ENCODE measurements around the gene MINDY3. TPM values are rescaled to one million over a fixed set of nuclear protein-coding genes. Genes with fewer than 3 reads are reported as not detected.

The MINDY3 gene
- polyA plus RNA-seq, 1 experiment, result 28.7 TPM

DNA sequence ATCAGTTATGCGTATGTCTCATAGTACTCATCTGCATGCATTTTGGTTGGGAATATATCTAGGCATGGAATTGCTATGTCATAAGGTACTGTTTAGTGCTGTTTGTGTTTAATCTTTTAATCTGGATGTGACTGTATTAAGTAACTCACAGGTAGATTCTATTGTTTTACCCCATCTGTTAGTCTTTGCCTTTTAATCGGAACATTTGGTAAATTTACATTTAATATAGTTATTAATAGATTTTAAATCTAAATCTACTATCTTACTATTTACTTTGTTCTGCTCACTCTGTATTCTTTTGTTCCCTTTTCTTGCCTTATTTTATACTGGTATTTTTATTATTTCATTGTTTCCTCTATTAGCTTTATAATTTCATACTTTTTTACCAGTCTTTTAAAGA, 130.0 kb downstream of the MINDY3 start:
- CTCF ChIA-PET, result interaction anchor here (0.8 kb wide), 1 partner anchor 12 kb away, joined by 3 read pairs; no protein-coding TSS in a partner anchor
- TF ChIP-seq, protein P1, sequence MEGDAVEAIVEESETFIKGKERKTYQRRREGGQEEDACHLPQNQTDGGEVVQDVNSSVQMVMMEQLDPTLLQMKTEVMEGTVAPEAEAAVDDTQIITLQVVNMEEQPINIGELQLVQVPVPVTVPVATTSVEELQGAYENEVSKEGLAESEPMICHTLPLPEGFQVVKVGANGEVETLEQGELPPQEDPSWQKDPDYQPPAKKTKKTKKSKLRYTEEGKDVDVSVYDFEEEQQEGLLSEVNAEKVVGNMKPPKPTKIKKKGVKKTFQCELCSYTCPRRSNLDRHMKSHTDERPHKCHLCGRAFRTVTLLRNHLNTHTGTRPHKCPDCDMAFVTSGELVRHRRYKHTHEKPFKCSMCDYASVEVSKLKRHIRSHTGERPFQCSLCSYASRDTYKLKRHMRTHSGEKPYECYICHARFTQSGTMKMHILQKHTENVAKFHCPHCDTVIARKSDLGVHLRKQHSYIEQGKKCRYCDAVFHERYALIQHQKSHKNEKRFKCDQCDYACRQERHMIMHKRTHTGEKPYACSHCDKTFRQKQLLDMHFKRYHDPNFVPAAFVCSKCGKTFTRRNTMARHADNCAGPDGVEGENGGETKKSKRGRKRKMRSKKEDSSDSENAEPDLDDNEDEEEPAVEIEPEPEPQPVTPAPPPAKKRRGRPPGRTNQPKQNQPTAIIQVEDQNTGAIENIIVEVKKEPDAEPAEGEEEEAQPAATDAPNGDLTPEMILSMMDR (IDR thresholded peaks at IDR 0.05; ENCODE audit: low read depth, low read length), result no peak
- no peak overlapping the region for H3K27ac ChIP-seq (ENCODE audit: low read depth, low read length)
- no peak overlapping the region for H3K4me3 ChIP-seq (ENCODE audit: low read depth, low read length)
- H3K27me3 ChIP-seq (ENCODE audit: control insufficient read depth, insufficient read depth, low read length), result peaks cover 2% of the 10 kb centered on the region
- no peak for DNase-seq (ENCODE audit: low read depth, low spot score)
- H3K9me3 ChIP-seq (ENCODE audit: control insufficient read depth, insufficient read depth, low read length), result no peaks in the 10 kb centered on the region
- POLR2A ChIA-PET, result no interaction called here

DNA sequence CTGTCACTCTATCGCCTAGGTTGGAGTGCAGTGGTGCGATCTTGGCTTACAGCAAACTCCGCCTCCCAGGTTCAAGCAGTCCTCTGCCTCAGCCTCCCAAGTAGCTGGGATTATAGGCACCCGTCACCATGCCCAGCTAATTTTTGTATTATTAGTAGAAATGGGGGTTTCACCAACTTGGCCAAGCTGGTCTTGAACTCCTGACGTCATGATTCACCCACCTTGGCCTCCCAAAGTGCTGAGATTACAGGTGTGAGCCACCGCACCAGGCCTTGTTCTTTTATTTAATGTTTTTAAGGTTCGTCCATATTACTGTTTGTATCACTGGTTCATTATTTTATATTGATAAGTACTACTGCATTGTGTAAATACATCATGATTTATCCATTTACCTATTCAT, 130.4 kb downstream of the MINDY3 start:
- Histone ChIP-seq H3K9me3 (ENCODE audit: control insufficient read depth, insufficient read depth, low read length) (no peaks in the 10 kb centered on the region), H3K27me3 (ENCODE audit: control insufficient read depth, insufficient read depth, low read length) (peaks cover 3% of the 10 kb centered on the region), H3K27ac (ENCODE audit: low read depth, low read length) (no peak overlapping the region), H3K4me3 (ENCODE audit: low read depth, low read length) (no peak overlapping the region)
- no peak for DNase-seq (ENCODE audit: low read depth, low spot score)
- ChIA-PET POLR2A (no interaction called here), CTCF (interaction anchor here (0.7 to 0.8 kb wide), 2 partner anchors 13 to 291 kb away, joined by 3 to 9 read pairs; no protein-coding TSS in a partner anchor)
- TF ChIP-seq, protein P1 (IDR thresholded peaks at IDR 0.05; ENCODE audit: low read depth, low read length), result no peak

Other genes starting within 250 kb of the MINDY3 start
- gene ITGA8, start 140.6 kb downstream of the MINDY3 start, polyA plus RNA-seq (2011; rRNA removed), result 0.20 and 0.25 TPM in 2 replicates

All from AG04450 (cell line).